Femur (tissue), 1 donor: ENCODE data around the gene TRMT112.

Experiments used
- DNase-seq: peaks from one replicate; pipeline ENCODE4 v3.0.0-alpha.2; 2017

TRMT112 gene

DNA sequence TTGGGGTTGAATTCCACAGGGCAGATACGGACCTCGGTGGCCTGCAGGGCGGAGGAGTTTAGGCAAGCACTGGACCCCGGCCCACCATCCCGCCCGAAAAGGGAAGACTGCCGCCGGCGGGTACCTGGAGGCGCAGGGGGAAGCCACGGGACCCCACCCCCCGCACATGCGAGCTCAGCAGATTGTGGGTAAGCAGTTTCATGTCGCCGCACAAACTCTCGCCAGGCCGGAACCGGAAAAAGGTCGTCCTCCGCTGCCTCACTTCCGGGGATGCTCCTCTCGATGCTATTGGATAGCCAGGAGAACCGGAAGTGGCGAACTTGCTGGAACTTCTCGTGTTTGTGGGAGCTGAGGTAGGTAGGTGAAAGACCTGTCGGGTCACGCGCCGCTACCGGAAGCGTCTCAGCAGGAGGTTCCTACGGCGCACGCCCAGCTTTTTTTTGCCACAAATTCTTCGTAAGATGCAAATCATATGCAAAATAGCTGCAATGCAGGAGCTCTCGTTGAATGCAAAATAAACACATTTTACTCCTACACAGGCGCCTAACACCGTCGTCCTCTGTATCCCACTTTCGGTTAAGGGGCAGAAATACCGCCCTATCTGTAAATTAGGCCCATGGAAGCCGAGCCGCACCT, at the start of gene TRMT112:
Gene TRMT112 (minus strand): TSS at position 235 of the 636 bp plus-strand sequence. CDS start 33 bp downstream, at position 202.
- DNase-seq: peak; percentile 98

- no peak for DNase-seq
Measured at GRCh38 chr11:64366751-64367150, 49.4 kb upstream of the TRMT112 start.

GRCh38 chr11:64364911-64365310, 47.6 kb upstream of the TRMT112 start:
- DNase-seq: no peak

GRCh38 chr11:64364435-64364834, 47.1 kb upstream of the TRMT112 start:
- DNase-seq: no peak

DNA sequence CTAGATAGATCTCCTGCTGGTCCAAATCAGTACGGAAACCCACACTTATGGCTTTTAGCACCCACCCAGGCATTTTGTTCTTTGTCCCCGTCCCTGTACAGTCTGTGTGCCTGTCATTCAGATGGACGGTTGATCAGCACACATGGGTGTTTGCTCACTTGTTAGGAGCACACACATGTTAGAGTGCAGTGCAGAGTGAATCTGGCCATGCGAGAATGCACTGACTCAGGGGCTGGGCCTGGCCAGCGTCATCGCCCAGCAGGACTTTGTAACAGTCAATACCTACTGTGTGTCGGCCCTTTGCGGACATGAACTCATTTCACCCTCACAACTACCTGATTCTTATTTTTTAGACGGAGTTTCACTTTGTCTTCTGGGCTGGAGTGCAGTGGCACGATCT, 45.0 kb upstream of the TRMT112 start:
- no peak for DNase-seq

- no peak for DNase-seq
Measured at GRCh38 chr11:64361659-64362058, 44.3 kb upstream of the TRMT112 start.

GRCh38 chr11:64360448-64360921, 43.1 kb upstream of the TRMT112 start:
- DNase-seq: no peak

DNA sequence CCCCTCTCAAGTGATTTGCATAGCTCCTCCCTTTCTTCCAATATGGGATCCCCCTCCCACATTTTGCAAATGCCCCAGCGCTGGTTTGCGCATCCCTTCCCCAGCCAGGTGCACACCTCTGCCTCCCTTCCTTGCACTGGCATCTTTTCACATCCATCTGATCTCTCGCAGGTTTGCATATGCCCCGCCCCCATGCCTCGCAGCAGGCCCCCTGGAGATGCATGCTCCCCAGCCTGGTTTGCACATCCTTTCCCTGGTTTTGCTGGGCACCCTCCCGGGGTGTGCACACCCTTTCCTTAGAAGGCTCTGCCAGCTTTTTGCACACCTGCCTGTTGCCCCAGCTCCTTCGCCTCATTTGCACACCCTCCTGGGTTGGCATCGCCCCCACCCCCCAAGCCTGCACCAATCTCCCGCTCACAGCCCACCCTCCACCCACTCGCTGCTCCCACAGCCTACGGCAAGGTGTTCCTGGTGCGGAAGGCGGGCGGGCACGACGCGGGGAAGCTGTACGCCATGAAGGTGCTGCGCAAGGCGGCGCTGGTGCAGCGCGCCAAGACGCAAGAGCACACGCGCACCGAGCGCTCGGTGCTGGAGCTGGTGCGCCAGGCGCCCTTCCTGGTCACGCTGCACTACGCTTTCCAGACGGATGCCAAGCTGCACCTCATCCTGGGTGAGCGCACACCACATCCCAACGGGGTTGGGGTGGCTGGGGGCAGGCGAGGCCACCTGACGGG, 42.5 kb upstream of the TRMT112 start:
- DNase-seq: peak; percentile 39

DNA sequence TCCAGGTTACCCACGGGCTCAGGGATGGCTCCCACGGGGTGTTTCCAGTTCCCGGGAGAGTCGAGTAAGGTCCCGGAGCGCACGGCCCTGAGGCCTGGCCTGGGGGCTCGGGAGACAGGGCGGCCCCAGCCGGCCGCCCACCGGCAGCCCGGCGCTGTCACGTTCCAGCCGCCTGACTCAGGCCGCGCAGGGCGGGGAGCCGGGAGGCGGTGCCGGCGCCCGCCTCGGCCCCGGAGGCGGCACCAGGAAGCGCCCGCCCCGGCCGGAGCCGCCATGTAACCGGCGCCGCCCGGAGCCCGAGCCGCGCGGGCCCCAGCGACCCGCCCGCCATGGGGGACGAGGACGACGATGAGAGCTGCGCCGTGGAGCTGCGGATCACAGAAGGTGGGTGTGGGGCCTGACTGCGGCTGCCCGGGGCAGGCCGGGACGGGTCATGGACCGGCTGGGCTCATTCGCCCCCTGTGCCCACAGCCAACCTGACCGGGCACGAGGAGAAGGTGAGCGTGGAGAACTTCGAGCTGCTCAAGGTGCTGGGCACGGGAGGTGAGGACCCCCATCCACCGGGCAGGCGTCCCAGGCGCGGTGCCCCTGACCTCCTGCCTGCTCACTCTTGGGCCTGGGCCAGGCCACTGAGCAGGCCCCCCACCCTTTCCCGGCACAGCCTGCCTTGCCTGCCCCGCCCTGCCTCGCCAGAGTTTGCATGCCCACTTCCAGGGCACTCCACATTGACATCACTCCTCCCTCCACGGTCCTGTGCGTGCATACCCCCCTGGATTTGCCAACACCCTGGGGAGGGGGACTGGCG, 41.8 kb upstream of the TRMT112 start, which contains the start of gene RPS6KA4:
Gene RPS6KA4 (plus strand): TSS at position 256 of the 805 bp plus-strand sequence. CDS start 74 bp downstream, at position 330.
- peak; percentile 77 for DNase-seq

DNA sequence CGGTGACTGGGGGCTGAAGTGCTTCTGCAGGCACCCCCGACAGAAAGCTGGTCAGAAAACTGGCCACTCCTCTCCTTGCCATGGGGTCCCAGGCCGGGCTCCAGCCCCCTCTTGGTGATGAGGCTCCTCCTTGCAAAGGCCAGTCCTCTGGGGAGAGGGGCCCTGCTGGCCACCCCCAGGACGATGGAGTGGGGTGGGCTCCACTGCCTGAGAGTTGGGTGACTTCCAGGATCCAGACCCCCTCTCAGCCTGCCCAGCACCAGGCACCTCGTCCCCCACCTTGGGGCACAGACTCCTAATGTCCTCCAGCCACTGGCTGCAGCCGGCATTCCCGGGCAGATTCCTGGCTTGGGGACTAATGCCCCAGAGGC, 41.2 kb upstream of the TRMT112 start:
- DNase-seq: no peak

DNA sequence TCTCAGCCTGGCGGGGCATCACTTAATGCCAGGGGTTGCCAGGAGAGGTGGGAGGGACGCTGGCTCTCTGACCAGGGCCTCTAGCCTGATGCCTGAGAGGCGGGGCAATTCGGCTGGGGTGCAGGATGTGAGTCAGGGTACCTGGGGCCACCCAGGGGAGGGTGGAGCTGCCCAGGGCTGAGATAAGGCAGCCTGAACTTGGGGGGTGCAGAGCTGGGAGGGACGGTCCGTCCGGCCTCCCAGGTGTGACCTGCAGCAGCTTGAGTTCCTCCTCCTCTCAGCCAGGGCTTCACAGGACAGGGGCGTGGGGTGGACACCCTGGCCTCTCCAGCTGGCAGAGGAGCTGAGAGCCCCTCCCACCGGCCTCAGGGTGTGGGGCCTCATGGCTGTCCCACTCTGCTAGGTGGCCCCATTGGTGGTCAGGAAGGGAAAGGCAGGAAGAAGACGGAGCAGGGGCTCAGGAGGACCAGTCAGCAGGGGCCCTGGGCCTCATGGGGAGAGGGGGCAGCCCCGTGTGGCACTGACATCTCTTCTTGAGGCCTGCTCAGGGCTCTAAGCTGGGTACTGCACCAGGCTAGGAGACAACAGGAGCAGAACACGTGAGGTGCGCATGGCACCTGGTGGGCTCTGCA, 40.7 kb upstream of the TRMT112 start:
- DNase-seq: no peak

- DNase-seq: no peak
Measured at GRCh38 chr11:64357446-64357845, 40.1 kb upstream of the TRMT112 start.

- DNase-seq: no peak
Measured at GRCh38 chr11:64356498-64357411, 39.4 kb upstream of the TRMT112 start.

- peak; percentile 74 for DNase-seq
Measured at GRCh38 chr11:64355078-64355940, 38.0 kb upstream of the TRMT112 start.

DNA sequence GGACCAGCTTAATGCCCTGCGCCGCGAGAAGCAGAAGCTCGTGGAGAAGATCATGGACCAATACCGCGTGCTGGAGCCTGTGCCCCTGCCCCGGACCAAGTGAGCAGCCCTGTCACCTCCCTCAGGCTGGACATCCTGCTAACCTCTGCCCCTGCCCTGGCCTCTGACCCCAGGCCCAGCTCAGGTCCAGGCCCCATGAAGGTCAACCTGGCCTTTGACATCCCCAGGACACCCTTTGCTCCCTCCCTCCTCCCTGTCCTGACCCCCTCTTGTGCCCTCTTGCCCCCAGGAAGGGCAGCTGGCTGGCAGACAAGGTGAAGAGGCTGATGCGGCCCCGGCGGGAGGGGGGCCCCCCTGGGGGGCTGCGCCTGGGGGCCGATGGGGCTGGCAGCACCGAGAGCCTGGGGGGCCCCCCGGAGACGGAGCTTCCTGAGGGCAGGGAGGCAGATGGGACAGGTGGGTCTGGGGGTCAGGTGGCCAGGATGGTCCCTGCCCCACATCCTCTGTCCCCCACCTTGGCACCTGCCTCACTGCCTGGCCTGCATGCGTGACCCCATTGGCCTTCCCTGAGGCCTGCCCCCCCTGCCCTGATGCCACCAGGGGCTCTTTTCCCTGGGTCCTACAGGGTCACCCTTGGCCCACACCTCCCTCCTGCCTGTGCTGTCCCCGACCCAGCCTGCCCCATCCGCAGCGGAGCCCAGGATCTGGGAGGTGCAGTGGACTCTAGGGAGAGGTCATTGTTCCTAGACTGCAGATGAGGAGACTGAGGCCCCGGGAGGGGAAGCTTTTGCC, 36.6 kb upstream of the TRMT112 start:
- no peak for DNase-seq

GRCh38 chr11:64352995-64353714, 35.8 kb upstream of the TRMT112 start:
- peak; percentile 44 for DNase-seq

DNA sequence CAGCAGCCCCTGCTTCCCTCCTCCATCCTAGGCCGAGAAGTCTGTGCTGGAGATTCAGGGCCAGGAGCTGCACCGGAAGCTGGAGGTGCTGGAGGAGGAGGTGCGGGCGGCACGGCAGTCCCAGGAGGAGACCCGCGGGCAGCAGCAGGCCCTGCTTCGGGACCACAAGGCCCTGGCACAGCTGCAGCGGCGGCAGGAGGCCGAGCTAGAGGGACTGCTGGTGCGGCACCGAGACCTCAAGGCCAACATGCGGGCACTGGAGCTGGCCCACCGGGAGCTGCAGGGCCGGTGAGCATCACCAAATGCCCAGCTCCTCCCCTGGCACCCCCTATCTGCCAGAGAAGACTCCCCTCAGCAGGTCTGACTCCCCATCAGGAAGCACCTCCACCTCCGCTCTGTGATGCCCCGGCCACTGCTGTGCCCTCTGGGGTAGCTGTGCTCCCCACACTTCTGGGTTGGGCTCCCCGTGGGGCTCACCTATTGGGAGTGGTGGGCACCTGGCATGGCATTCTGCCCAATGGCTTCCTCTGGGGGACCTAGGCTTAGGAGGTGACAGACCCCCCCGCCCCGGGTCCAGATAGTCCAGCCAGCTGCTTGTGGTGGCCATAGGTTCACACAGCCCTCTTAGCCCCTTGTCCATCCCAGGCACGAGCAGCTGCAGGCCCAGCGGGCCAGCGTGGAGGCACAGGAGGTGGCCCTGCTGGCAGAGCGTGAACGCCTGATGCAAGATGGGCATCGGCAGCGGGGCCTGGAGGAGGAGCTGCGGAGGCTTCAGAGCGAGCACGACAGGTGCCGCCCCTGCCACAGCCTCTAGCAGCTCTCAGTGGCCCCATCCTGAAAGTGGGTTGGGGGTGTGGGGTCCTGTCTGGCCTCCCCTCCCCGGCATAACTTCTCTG, 35.0 kb upstream of the TRMT112 start:
- DNase-seq: peak; percentile 40

- DNase-seq: no peak
Measured at GRCh38 chr11:64351136-64351631, 33.8 kb upstream of the TRMT112 start.
